Measurements from ENCODE around the gene MPP1. TPM values are rescaled to one million over a fixed set of nuclear protein-coding genes. Genes with fewer than 3 reads are reported as not detected.

The MPP1 gene
- polyA plus RNA-seq, 1 of the 3 experiments (the other 2 are of a cell fraction): 13.3 TPM

DNA sequence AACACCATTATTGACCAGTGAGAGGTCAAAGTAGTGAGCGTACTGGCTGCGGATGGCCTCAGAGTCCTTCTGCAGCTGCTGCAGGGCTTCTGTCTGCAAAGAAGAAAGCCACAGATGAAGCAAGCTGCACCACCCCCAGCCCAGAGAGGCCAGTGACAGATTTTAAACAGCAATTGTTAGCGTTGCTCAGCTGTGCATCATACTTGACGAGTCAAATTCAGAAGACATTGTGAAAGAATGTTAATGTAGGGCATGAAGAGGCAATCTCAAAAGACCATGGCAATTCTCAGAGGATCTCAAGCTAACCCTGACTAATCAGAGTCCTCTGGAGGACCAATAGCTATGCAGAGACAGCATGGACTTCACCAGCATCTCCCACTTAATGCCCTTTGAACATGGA, 26.0 kb downstream of the MPP1 start:
- ChIA-PET POLR2A (no interaction called here), CTCF (interaction anchor here (1.0 kb wide), 1 partner anchor 30 kb away, joined by 3 read pairs; no protein-coding TSS in a partner anchor)
- Histone ChIP-seq H2AFZ (ENCODE audit: low read depth) (no peak overlapping the region), H3F3A (replicated peaks; ENCODE audit: insufficient read depth) (no peaks in the 10 kb centered on the region), H4K20me1 (ENCODE audit: insufficient read depth) (no peaks in the 10 kb centered on the region), H3K4me2 (no peak overlapping the region), H3K9me2 (no peaks in the 10 kb centered on the region), H3K79me2 (ENCODE audit: insufficient read depth) (no peaks in the 10 kb centered on the region), H3K27ac (ENCODE audit: low read depth in 2 of 2, low read length in 1 of 2) (no peak overlapping the region), H3K9me3 (no peaks in the 10 kb centered on the region), H3K4me1 (ENCODE audit: control insufficient read depth in 1 of 2, insufficient read depth in 2 of 2, low read depth in 1 of 2, low read length in 1 of 2) (no peaks in the 10 kb centered on the region), H3K9ac (no peak overlapping the region), H3K36me3 (replicated peaks in 1 of 2; ENCODE audit: control insufficient read depth in 1 of 2, insufficient read depth in 2 of 2, low read length in 1 of 2) (peaks cover 14 to 30% of the 10 kb centered on the region in 2 experiments), H3K4me3 (ENCODE audit: low read depth in 2 of 2, low read length in 1 of 2) (no peak overlapping the region), H3K27me3 (ENCODE audit: insufficient read depth) (no peaks in the 10 kb centered on the region)
- TF ChIP-seq FOSL2 (IDR thresholded peaks at IDR 0.05; ENCODE audit: borderline replicate concordance, low read depth) (no peak), ELF1 (IDR thresholded peaks at IDR 0.05) (no peak), CHD2 (IDR thresholded peaks at IDR 0.05; ENCODE audit: low read length, partially characterized antibody) (no peak), MXI1 (IDR thresholded peaks at IDR 0.05; ENCODE audit: low read depth, low read length) (no peak), SIN3A (IDR thresholded peaks at IDR 0.05; ENCODE audit: borderline replicate concordance, low read depth, low read length) (no peak), NRF1 (IDR thresholded peaks at IDR 0.05; ENCODE audit: low read depth, low read length) (no peak), MEF2A (IDR thresholded peaks at IDR 0.05; ENCODE audit: borderline replicate concordance, low read depth) (no peak), RFX5 (IDR thresholded peaks at IDR 0.05; ENCODE audit: low read length) (no peak), GABPA (IDR thresholded peaks at IDR 0.05; ENCODE audit: low read depth) (no peak), NFIC (IDR thresholded peaks at IDR 0.05; ENCODE audit: borderline replicate concordance) (no peak), EP300 (IDR thresholded peaks at IDR 0.05; ENCODE audit: borderline replicate concordance in 1 of 2, low read depth in 1 of 2, low read length in 1 of 2) (no peak), RXRA (IDR thresholded peaks at IDR 0.05; ENCODE audit: borderline replicate concordance, low read depth) (no peak), JUND (IDR thresholded peaks at IDR 0.05) (no peak), RCOR1 (IDR thresholded peaks at IDR 0.05; ENCODE audit: low read length) (no peak)
- TF ChIP-seq, protein P1, sequence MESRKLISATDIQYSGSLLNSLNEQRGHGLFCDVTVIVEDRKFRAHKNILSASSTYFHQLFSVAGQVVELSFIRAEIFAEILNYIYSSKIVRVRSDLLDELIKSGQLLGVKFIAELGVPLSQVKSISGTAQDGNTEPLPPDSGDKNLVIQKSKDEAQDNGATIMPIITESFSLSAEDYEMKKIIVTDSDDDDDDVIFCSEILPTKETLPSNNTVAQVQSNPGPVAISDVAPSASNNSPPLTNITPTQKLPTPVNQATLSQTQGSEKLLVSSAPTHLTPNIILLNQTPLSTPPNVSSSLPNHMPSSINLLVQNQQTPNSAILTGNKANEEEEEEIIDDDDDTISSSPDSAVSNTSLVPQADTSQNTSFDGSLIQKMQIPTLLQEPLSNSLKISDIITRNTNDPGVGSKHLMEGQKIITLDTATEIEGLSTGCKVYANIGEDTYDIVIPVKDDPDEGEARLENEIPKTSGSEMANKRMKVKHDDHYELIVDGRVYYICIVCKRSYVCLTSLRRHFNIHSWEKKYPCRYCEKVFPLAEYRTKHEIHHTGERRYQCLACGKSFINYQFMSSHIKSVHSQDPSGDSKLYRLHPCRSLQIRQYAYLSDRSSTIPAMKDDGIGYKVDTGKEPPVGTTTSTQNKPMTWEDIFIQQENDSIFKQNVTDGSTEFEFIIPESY (IDR thresholded peaks at IDR 0.05; ENCODE audit: borderline replicate concordance, low read depth): no peak
- TF ChIP-seq, protein P2, sequence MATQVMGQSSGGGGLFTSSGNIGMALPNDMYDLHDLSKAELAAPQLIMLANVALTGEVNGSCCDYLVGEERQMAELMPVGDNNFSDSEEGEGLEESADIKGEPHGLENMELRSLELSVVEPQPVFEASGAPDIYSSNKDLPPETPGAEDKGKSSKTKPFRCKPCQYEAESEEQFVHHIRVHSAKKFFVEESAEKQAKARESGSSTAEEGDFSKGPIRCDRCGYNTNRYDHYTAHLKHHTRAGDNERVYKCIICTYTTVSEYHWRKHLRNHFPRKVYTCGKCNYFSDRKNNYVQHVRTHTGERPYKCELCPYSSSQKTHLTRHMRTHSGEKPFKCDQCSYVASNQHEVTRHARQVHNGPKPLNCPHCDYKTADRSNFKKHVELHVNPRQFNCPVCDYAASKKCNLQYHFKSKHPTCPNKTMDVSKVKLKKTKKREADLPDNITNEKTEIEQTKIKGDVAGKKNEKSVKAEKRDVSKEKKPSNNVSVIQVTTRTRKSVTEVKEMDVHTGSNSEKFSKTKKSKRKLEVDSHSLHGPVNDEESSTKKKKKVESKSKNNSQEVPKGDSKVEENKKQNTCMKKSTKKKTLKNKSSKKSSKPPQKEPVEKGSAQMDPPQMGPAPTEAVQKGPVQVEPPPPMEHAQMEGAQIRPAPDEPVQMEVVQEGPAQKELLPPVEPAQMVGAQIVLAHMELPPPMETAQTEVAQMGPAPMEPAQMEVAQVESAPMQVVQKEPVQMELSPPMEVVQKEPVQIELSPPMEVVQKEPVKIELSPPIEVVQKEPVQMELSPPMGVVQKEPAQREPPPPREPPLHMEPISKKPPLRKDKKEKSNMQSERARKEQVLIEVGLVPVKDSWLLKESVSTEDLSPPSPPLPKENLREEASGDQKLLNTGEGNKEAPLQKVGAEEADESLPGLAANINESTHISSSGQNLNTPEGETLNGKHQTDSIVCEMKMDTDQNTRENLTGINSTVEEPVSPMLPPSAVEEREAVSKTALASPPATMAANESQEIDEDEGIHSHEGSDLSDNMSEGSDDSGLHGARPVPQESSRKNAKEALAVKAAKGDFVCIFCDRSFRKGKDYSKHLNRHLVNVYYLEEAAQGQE (IDR thresholded peaks at IDR 0.05; ENCODE audit: low read depth, low read length): no peak
- TF ChIP-seq, protein P3, sequence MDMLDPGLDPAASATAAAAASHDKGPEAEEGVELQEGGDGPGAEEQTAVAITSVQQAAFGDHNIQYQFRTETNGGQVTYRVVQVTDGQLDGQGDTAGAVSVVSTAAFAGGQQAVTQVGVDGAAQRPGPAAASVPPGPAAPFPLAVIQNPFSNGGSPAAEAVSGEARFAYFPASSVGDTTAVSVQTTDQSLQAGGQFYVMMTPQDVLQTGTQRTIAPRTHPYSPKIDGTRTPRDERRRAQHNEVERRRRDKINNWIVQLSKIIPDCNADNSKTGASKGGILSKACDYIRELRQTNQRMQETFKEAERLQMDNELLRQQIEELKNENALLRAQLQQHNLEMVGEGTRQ (IDR thresholded peaks at IDR 0.05; ENCODE audit: borderline replicate concordance, low read depth, low read length): no peak
- TF ChIP-seq, protein P4, sequence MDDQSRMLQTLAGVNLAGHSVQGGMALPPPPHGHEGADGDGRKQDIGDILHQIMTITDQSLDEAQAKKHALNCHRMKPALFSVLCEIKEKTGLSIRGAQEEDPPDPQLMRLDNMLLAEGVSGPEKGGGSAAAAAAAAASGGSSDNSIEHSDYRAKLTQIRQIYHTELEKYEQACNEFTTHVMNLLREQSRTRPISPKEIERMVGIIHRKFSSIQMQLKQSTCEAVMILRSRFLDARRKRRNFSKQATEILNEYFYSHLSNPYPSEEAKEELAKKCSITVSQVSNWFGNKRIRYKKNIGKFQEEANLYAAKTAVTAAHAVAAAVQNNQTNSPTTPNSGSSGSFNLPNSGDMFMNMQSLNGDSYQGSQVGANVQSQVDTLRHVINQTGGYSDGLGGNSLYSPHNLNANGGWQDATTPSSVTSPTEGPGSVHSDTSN (IDR thresholded peaks at IDR 0.05): no peak
- TF ChIP-seq, protein P5, sequence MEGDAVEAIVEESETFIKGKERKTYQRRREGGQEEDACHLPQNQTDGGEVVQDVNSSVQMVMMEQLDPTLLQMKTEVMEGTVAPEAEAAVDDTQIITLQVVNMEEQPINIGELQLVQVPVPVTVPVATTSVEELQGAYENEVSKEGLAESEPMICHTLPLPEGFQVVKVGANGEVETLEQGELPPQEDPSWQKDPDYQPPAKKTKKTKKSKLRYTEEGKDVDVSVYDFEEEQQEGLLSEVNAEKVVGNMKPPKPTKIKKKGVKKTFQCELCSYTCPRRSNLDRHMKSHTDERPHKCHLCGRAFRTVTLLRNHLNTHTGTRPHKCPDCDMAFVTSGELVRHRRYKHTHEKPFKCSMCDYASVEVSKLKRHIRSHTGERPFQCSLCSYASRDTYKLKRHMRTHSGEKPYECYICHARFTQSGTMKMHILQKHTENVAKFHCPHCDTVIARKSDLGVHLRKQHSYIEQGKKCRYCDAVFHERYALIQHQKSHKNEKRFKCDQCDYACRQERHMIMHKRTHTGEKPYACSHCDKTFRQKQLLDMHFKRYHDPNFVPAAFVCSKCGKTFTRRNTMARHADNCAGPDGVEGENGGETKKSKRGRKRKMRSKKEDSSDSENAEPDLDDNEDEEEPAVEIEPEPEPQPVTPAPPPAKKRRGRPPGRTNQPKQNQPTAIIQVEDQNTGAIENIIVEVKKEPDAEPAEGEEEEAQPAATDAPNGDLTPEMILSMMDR (IDR thresholded peaks at IDR 0.05): no peak
- DNase-seq: no peak
- WGBS (ENCODE audit: low lambda C conversion rate): 47% methylated on average over 4 of the region's 4 CpGs

All from SK-N-SH (cell line).